Heart left ventricle (tissue), 16 donors: ENCODE results near the gene ARHGEF3. TPM values are rescaled to one million over a fixed set of nuclear protein-coding genes. Genes with fewer than 3 reads are reported as not detected.

ENCODE experiments used
- ATAC-seq, 4 donors: fragments of 200-7000 bp; cut with Tn5 transposase; one replicate each; pipeline ENCODE4 v1.9.1; 2020 to 2022; ENCODE audit warnings: moderate library complexity in 4 of 4, mild to moderate bottlenecking in 3 of 4, moderate number of reproducible peaks in 1 of 4
- DNase-seq, 5 donors: peaks; one replicate each; pipeline ENCODE4 v3.0.0-alpha.2; 2020
- H3K27ac ChIP-seq, 12 donors: fragments of 200-600 bp; sonication (generic) in 4 of 12; one replicate each; pipeline versions ENCODE4 v1.5.0 to v1.8.0; 2016 to 2022; ENCODE audit warnings: mild to moderate bottlenecking in 2 of 12
- H3K27me3 ChIP-seq, 9 donors: fragments of 200-600 bp; sonication (generic) in 2 of 9; one replicate each; pipeline versions ENCODE4 v1.5.1 to v1.8.0; 2016 to 2022; ENCODE audit warnings: mild to moderate bottlenecking in 3 of 9
- H3K36me3 ChIP-seq, 9 donors: fragments of 200-600 bp; sonication (generic) in 2 of 9; one replicate each; pipeline versions ENCODE4 v1.5.0 to v1.8.0; 2018 to 2022; ENCODE audit warnings: mild to moderate bottlenecking in 2 of 9
- H3K4me1 ChIP-seq, 12 donors: fragments of 200-600 bp; sonication (generic) in 4 of 12; one replicate each; pipeline versions ENCODE4 v1.5.0 to v1.8.0; 2016 to 2022; ENCODE audit warnings: mild to moderate bottlenecking in 3 of 12
- H3K4me3 ChIP-seq, 12 donors: fragments of 200-600 bp; sonication (generic) in 4 of 12; one replicate each; pipeline versions ENCODE4 v1.5.0 to v1.8.0; 2017 to 2022; ENCODE audit warnings: mild to moderate bottlenecking in 9 of 12, moderate library complexity in 4 of 12
- H3K9me3 ChIP-seq, 12 donors: fragments of 200-600 bp; sonication (generic) in 4 of 12; one replicate each; pipeline versions ENCODE4 v1.5.0 to v1.8.0; 2016 to 2022; ENCODE audit warnings: mild to moderate bottlenecking in 1 of 12
- CTCF ChIP-seq, 12 donors: fragments of 200-600 bp; sonication (generic) in 4 of 12; IDR thresholded peaks; one replicate each; pipeline versions ENCODE4 v1.5.0 to v1.8.0; 2018 to 2022; ENCODE audit warnings: antibody characterized with exemption in 12 of 12, mild to moderate bottlenecking in 5 of 12
- POLR2A ChIP-seq, 2 donors: fragments of 450-650 bp; IDR thresholded peaks; one replicate each; pipeline ENCODE4 v1.6.1; 2017; ENCODE audit warnings: antibody characterized with exemption in 2 of 2, mild to moderate bottlenecking in 2 of 2, moderate library complexity in 2 of 2
- WGBS, 4 donors: extraction: QIAGEN DNeasy Blood & Tissue Kit in 2 of 4; methylation state at CpG; one replicate each; pipeline versions ENCODE4 v1.1.5 to v1.1.7; 2013 to 2018; 5-methylcytosine and 5-hydroxymethylcytosine counted together
- intact Hi-C, 10 donors: fragments of 100-400 bp; cut with DNase I; formaldehyde crosslinking; loops; one replicate each; pipeline versions ENCODE4 v1.11.1 to v1.14.2; 2022
- polyA plus RNA-seq, 2 donors: library from polyadenylated mRNA; stranded (reverse); fragments of 200-250 nt; gene quantifications; one replicate each; pipeline ENCODE4 v1.2.3, GENCODE V29; 2013
- total RNA-seq, 9 donors: library from RNA; depleted of rRNA in 2 of 9; stranded (reverse); fragments of >200 nt in 2 of 9; fragmentation: NEBNext Ultra II Directional in 3 of 9; extraction: Animal tissue kit (Norgen Biotek cat#: 25700) in 3 of 9; gene quantifications; one replicate each; pipeline versions ENCODE4 v1.1.0 to v1.2.4, GENCODE V29; 2016 to 2023
- donor health status: ischemic (EF 13 %, LVEDD 7.1; RV severe dilation, severe dysfunction).
- donor health status: healthy with polysubstance abuse.
- donor health status: DM: no; HTN: yes; CAD: no.
- donor health status: DM: no; HTN: no; CAD: no.
- donor health status: ischemic (EF 25% LVEDD 6.9; RV normal size, moderate dysfunction).
- donor health status: ischemic (EF 25% LVEDD 5.7; RV mildly dilated, moderate dysfunction).
- donor health status: healthy.
- donor health status: DM: yes; HTN: yes; CAD: no.
- donor health status: ischemic (EF 35%, LVEDD 5.7; RV mildly dilated, moderate dysfunction).
- donor health status: nonischemic (EF 11% LVEDD 7.7; RV severe dilation, severe dysfunction).
- donor health status: DM: yes; HTN: yes; CAD: no.
- donor health status: PGD.
- donor health status: ischemic (EF 29% LVEDD 5.4; RV normal size, mild dysfunction).
- donor health status: nonischemic (EF 23%, LVEDD 6.1; RV moderate dilation, normal function).

Gene ARHGEF3
- total and polyA plus RNA-seq, 11 donors = 6.5 to 36.8 (median 16.8) TPM

- WGBS, 4 donors = 43 to 69% (median 60%) methylated on average over 4 of the region's 4 CpGs
- Histone ChIP-seq H3K4me1 (peaks cover 0 to 14% (median 0%) of the 10 kb centered on the region in 12 donors), H3K4me3 (no peak overlapping the region), H3K36me3 (no peaks in the 10 kb centered on the region), H3K9me3 (no peaks in the 10 kb centered on the region), H3K27ac (no peak overlapping the region), H3K27me3 (no peaks in the 10 kb centered on the region)
- TF ChIP-seq CTCF (IDR thresholded peaks at IDR 0.05) = no peak
- no peak for ATAC-seq
- no peak for DNase-seq
- intact Hi-C loops = no loop called here
These were observed 24.1 kb upstream of the ARHGEF3 start for GRCh38 chr3:56825567-56826438.

DNA sequence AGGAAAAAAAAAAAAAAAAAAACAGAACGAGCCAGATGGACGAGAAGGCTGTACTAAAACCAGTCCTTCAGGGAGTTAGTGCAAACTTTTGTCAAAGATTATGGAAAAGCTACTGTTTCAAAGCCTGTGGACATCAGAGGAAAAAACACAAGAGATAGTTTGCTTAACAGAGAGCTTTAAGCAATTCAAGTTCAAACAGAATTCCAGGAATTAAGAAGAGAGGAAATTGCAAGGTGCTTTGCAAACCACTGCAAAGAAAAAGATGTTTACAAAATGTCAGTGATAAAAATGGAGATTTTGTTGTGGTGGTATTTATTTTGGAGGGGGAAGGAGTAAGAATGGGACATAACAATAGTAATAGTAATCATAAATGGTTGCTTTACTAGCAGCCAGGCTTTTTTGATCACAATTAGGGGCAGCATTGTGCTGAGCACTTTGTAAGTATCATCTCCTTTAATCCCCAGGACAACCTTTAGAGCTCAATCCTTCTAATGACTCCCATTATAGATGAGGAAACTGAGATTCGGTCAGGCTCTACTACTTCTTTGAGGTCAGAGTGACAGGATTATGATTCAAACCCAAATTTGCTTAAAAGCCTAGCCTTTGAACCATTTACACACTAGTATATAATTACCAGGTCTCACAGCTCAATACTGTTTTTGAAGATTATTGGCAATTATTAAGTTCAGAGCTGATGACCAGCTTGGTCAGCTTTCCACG lies 22.4 kb upstream of the ARHGEF3 start:
- WGBS, 4 donors = 35 to 48% (median 39%) methylated on average over 4 of the region's 4 CpGs
- Histone ChIP-seq H3K36me3 (no peaks in the 10 kb centered on the region), H3K4me1 (peaks cover 0 to 14% (median 0%) of the 10 kb centered on the region in 12 donors), H3K4me3 (no peak overlapping the region), H3K27ac (no peak overlapping the region), H3K27me3 (no peaks in the 10 kb centered on the region), H3K9me3 (no peaks in the 10 kb centered on the region)
- ATAC-seq (no peak), DNase-seq (no peak)
- intact Hi-C loops = no loop called here
- TF ChIP-seq POLR2A (IDR thresholded peaks at IDR 0.05) (no peak), CTCF (IDR thresholded peaks at IDR 0.05) (no peak)

GRCh38 chr3:56823421-56823926 lies 21.7 kb upstream of the ARHGEF3 start:
- Histone ChIP-seq H3K27me3 (no peaks in the 10 kb centered on the region), H3K27ac (no peak overlapping the region), H3K36me3 (no peaks in the 10 kb centered on the region), H3K4me3 (no peak overlapping the region), H3K4me1 (peaks cover 0 to 14% (median 0%) of the 10 kb centered on the region in 12 donors), H3K9me3 (no peaks in the 10 kb centered on the region)
- no peak for TF ChIP-seq CTCF (IDR thresholded peaks at IDR 0.05)
- TF ChIP-seq POLR2A (IDR thresholded peaks at IDR 0.05) = no peak
- DNase-seq (no peak), ATAC-seq (no peak)
- intact Hi-C loops = no loop called here

- intact Hi-C loops = no loop called here
- Histone ChIP-seq H3K27ac (no peak overlapping the region), H3K4me1 (peaks cover 0 to 14% (median 0%) of the 10 kb centered on the region in 12 donors), H3K4me3 (no peak overlapping the region), H3K36me3 (no peaks in the 10 kb centered on the region), H3K9me3 (no peaks in the 10 kb centered on the region), H3K27me3 (no peaks in the 10 kb centered on the region)
- TF ChIP-seq CTCF (IDR thresholded peaks at IDR 0.05) = no peak
- TF ChIP-seq POLR2A (IDR thresholded peaks at IDR 0.05) = no peak
- DNase-seq (no peak), ATAC-seq (no peak)
- 89 to 93% (median 92%) methylated on average over 7 of the region's 7 CpGs for WGBS, 4 donors
These were observed 20.8 kb upstream of the ARHGEF3 start for GRCh38 chr3:56822501-56822900.
